K562 (cell line): ENCODE measurements around the gene HARS1. TPM values are rescaled to one million over a fixed set of nuclear protein-coding genes. Genes with fewer than 3 reads are reported as not detected.

ENCODE experiments used
- CHD2 ChIP-seq: IDR thresholded peaks from 2 replicates; pipeline ENCODE4 v1.6.1; 2011; ENCODE audit warnings: low read depth, low read length
- CXXC5 ChIP-seq: fragments of 250-450 bp; sonication (Bioruptor Pico); IDR thresholded peaks from 2 replicates; pipeline ENCODE4 v1.8.0; 2022; ENCODE audit warnings: inconsistent platforms, mild to moderate bottlenecking, moderate library complexity
- FOXK1 ChIP-seq: sonication (generic); formaldehyde crosslinking; IDR thresholded peaks from 2 replicates; pipeline ENCODE4 v1.8.0; 2022; ENCODE audit warnings: missing genetic modification reagents, mild to moderate bottlenecking, borderline replicate concordance
- GABPB2 ChIP-seq: fragments of 250-450 bp; sonication (Bioruptor Pico); conservative IDR thresholded peaks from 2 replicates; pipeline ENCODE4 v1.5.1; 2021; ENCODE audit warnings: mild to moderate bottlenecking
- HDAC1 ChIP-seq, 2 experiments: fragments of 450-650 bp; IDR thresholded peaks; 2 replicates each; pipeline ENCODE4 v1.6.1; 2016 to 2017; ENCODE audit warnings: inconsistent platforms in 1 of 2, mild to moderate bottlenecking in 1 of 2, moderate library complexity in 1 of 2
- ILF3 ChIP-seq: fragments of 450-650 bp; IDR thresholded peaks from 2 replicates; pipeline ENCODE4 v1.6.1; 2018; ENCODE audit warnings: antibody characterized with exemption, mild to moderate bottlenecking, moderate library complexity, borderline replicate concordance
- NCOA4 ChIP-seq: fragments of 450-650 bp; IDR thresholded peaks from 2 replicates; pipeline ENCODE4 v1.6.1; 2018; ENCODE audit warnings: mild to moderate bottlenecking; ENCODE audit not compliant: partially characterized antibody
- OTX1 ChIP-seq: fragments of 450-650 bp; formaldehyde crosslinking; IDR thresholded peaks from 2 replicates; pipeline ENCODE4 v1.4.0; 2022; ENCODE audit warnings: mild to moderate bottlenecking
- POLR2AphosphoS2 ChIP-seq: IDR thresholded peaks from 2 replicates; pipeline ENCODE4 v1.6.1; 2012; ENCODE audit warnings: low read length, improper control_type of control experiment
- RBFOX2 ChIP-seq: fragments of 200-400 bp; formaldehyde crosslinking; IDR thresholded peaks from 2 replicates; pipeline ENCODE4 v1.6.1; 2017; ENCODE audit warnings: low read depth, mild to moderate bottlenecking, low read length, moderate library complexity
- RCOR1 ChIP-seq, 2 experiments: IDR thresholded peaks; 2 replicates each; pipeline ENCODE4 v1.6.1; 2012; ENCODE audit warnings: low read depth in 2 of 2, low read length in 2 of 2, borderline replicate concordance in 1 of 2, improper control_type of control experiment in 1 of 2
- SP2 ChIP-seq: IDR thresholded peaks from 2 replicates; pipeline ENCODE4 v1.6.1; 2011; ENCODE audit warnings: mild to moderate bottlenecking, low read depth, low read length, moderate library complexity; ENCODE audit not compliant: poor library complexity, severe bottlenecking; ENCODE audit errors: extremely low read depth
- TRIM24 ChIP-seq, 2 experiments: fragments of 450-650 bp; IDR thresholded peaks; 2 replicates each; pipeline ENCODE4 v1.6.1; 2016
- ZNF24 ChIP-seq: fragments of 450-650 bp; IDR thresholded peaks from 2 replicates; pipeline ENCODE4 v1.6.1; 2016
- ZNF764 ChIP-seq: fragments of 250-450 bp; sonication (Bioruptor Pico); IDR thresholded peaks from 2 replicates; pipeline ENCODE4 v1.4.0; 2020; ENCODE audit warnings: low read depth, mild to moderate bottlenecking, moderate library complexity
- polyA plus RNA-seq, 8 experiments: library from polyadenylated mRNA; depleted of rRNA in 4 of 8; stranded (reverse) in 5 of 8; unstranded in 3 of 8; fragments of >200 nt; fragmentation: Nextera tagmentation in 2 of 8; fragmentation: Illumina TruSeq in 1 of 8; extraction: Ambion mirVana in 2 of 8; extraction: Trizol in 1 of 8; gene quantifications; 2 replicates each; pipeline versions ENCODE4 v1.2.1 to v1.2.3, GENCODE V29; 2011 to 2014; ENCODE audit warnings: inconsistent platforms in 1 of 8, missing spikeins in 1 of 8
- total RNA-seq, 7 experiments: library from RNA; depleted of rRNA in 6 of 7; stranded (reverse); fragments of >200 nt in 6 of 7; fragmentation: Illumina TruSeq in 2 of 7; extraction: Trizol in 2 of 7; gene quantifications; 2 replicates each; pipeline versions ENCODE4 v1.2.1 to v1.2.3, GENCODE V29; 2011 to 2021; ENCODE audit warnings: low replicate concordance in 1 of 7
- TF ChIP-seq, protein P1 (sequence below): fragments of 450-650 bp; formaldehyde crosslinking; IDR thresholded peaks from 2 replicates; pipeline ENCODE4 v1.4.0; 2022; ENCODE audit warnings: mild to moderate bottlenecking, moderate library complexity
- TF ChIP-seq, protein P2 (sequence below): sonication (generic); formaldehyde crosslinking; IDR thresholded peaks from 2 replicates; pipeline ENCODE4 v1.8.0; 2022; ENCODE audit warnings: mild to moderate bottlenecking, missing genetic modification reagents
- TF ChIP-seq, protein P3 (sequence below): fragments of 450-650 bp; formaldehyde crosslinking; conservative IDR thresholded peaks from 2 replicates; pipeline ENCODE4 v1.4.0; 2022; ENCODE audit warnings: mild to moderate bottlenecking, missing genetic modification characterization
- TF ChIP-seq, protein P4 (sequence below): fragments of 450-650 bp; IDR thresholded peaks from 2 replicates; pipeline ENCODE4 v1.6.1; 2016
- TF ChIP-seq, protein P5 (sequence below): fragments of 150-350 bp; conservative IDR thresholded peaks from 2 replicates; pipeline ENCODE4 v1.6.1; 2014; ENCODE audit warnings: low read length

The HARS1 gene
- total and polyA plus RNA-seq, 9 of the 15 experiments (the other 6 are each of a cell fraction or from before 2014, with no cell fraction given): 13.5 to 88.5 (median 75.2) TPM

DNA sequence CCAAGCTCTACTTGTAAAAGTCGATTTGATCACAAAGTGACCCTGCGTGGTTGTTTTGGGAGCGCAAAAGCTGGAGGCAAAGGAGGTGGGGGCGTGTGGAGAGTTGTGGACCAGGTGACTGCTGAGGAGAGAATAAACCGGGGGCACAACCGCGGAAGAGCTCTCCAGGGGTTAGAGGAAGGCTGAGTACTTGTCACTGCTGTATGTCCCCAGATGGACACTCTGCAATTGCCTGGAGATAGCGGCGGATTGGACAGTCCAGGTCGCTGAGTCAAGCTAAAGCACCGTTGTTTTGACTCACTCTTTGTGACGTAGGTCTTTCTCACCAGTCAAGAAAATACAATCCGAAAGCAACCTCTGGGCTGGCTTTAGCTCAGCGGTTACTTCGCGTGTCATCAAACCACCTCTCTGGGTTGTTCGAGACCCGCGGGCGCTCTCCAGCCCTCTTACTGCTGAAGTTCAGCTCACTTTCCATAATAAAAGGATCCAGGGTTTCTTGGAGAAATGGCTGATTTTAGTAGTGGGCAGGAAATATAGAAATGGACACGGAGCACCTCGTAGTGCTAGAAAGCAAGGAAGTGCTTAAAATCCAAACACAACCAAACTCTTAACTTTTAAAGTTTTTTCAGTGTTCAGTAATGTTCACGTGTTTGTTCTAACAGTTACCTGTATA is 34.8 kb upstream of the HARS1 start (continued):
- TF ChIP-seq HDAC1 (IDR thresholded peaks at IDR 0.05) (peak; percentile 65 to 69; a peak in 2 of 4 replicates), NCOA4 (no peak), SP2 (no peak), ILF3 (peak; percentile 99), CXXC5 (CRISPR knock-in tag) (peak; percentile 72), ZNF24 (peak; percentile 31; the same call in 1 of the 2 replicates), FOXK1 (CRISPR knock-in tag) (peak; percentile 78; the same call in 1 of the 2 replicates), POLR2AphosphoS2 (no peak), RCOR1 (IDR thresholded peaks at IDR 0.05; ENCODE audit: borderline replicate concordance in 1 of 2, low read depth in 2 of 2, low read length in 2 of 2) (peak in 1 of 2 experiments; percentile 80; a peak in 2 of 4 replicates), RBFOX2 (peak; percentile 69), CHD2 (peak; percentile 57; the same call in 1 of the 2 replicates), OTX1 (no peak), ZNF764 (CRISPR knock-in tag) (peak; percentile 61; the same call in 1 of the 2 replicates), TRIM24 (IDR thresholded peaks at IDR 0.05) (peak in 1 of 2 experiments; percentile 74; a peak in 2 of 4 replicates), GABPB2 (0 out of 2 replicates have a peak, but pooled peaks have one; percentile 9)
- TF ChIP-seq, protein P1, sequence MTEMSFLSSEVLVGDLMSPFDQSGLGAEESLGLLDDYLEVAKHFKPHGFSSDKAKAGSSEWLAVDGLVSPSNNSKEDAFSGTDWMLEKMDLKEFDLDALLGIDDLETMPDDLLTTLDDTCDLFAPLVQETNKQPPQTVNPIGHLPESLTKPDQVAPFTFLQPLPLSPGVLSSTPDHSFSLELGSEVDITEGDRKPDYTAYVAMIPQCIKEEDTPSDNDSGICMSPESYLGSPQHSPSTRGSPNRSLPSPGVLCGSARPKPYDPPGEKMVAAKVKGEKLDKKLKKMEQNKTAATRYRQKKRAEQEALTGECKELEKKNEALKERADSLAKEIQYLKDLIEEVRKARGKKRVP (CRISPR knock-in tag): no peak
- TF ChIP-seq, protein P2, sequence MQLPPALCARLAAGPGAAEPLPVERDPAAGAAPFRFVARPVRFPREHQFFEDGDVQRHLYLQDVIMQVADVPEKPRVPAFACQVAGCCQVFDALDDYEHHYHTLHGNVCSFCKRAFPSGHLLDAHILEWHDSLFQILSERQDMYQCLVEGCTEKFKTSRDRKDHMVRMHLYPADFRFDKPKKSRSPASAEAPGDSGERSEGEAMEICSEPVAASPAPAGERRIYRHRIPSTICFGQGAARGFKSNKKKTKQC (CRISPR knock-in tag): peak; percentile 90
- TF ChIP-seq, protein P3, sequence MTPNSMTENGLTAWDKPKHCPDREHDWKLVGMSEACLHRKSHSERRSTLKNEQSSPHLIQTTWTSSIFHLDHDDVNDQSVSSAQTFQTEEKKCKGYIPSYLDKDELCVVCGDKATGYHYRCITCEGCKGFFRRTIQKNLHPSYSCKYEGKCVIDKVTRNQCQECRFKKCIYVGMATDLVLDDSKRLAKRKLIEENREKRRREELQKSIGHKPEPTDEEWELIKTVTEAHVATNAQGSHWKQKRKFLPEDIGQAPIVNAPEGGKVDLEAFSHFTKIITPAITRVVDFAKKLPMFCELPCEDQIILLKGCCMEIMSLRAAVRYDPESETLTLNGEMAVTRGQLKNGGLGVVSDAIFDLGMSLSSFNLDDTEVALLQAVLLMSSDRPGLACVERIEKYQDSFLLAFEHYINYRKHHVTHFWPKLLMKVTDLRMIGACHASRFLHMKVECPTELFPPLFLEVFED (CRISPR knock-in tag): peak; percentile 64; the same call in 1 of the 2 replicates
- TF ChIP-seq, protein P4, sequence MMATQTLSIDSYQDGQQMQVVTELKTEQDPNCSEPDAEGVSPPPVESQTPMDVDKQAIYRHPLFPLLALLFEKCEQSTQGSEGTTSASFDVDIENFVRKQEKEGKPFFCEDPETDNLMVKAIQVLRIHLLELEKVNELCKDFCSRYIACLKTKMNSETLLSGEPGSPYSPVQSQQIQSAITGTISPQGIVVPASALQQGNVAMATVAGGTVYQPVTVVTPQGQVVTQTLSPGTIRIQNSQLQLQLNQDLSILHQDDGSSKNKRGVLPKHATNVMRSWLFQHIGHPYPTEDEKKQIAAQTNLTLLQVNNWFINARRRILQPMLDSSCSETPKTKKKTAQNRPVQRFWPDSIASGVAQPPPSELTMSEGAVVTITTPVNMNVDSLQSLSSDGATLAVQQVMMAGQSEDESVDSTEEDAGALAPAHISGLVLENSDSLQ: peak; percentile 87
- TF ChIP-seq, protein P5, sequence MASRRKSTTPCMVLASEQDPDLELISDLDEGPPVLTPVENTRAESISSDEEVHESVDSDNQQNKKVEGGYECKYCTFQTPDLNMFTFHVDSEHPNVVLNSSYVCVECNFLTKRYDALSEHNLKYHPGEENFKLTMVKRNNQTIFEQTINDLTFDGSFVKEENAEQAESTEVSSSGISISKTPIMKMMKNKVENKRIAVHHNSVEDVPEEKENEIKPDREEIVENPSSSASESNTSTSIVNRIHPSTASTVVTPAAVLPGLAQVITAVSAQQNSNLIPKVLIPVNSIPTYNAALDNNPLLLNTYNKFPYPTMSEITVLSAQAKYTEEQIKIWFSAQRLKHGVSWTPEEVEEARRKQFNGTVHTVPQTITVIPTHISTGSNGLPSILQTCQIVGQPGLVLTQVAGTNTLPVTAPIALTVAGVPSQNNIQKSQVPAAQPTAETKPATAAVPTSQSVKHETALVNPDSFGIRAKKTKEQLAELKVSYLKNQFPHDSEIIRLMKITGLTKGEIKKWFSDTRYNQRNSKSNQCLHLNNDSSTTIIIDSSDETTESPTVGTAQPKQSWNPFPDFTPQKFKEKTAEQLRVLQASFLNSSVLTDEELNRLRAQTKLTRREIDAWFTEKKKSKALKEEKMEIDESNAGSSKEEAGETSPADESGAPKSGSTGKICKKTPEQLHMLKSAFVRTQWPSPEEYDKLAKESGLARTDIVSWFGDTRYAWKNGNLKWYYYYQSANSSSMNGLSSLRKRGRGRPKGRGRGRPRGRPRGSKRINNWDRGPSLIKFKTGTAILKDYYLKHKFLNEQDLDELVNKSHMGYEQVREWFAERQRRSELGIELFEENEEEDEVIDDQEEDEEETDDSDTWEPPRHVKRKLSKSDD: peak; percentile 74
